H9 (cell line): ENCODE measurements around the gene TRO. TPM values are rescaled to one million over a fixed set of nuclear protein-coding genes. Genes with fewer than 3 reads are reported as not detected.

ENCODE experiments used
- DNase-seq: peaks from one replicate; pipeline ENCODE4 v3.0.0-alpha.2; 2017
- H2AFZ ChIP-seq: one replicate; pipeline ENCODE4 v1.6.1; 2013; ENCODE audit warnings: mild to moderate bottlenecking, low read length, control low read depth, moderate library complexity
- H2AK5ac ChIP-seq: 2 replicates; pipeline ENCODE4 v1.6.1; 2013; ENCODE audit warnings: low read length, control low read depth, mixed read lengths; ENCODE audit not compliant: insufficient read length
- H2BK120ac ChIP-seq: one replicate; pipeline ENCODE4 v1.6.1; 2013; ENCODE audit warnings: low read depth, mild to moderate bottlenecking, low read length, control low read depth, inconsistent platforms; ENCODE audit not compliant: poor library complexity, severe bottlenecking
- H2BK12ac ChIP-seq: 2 replicates; pipeline ENCODE4 v1.6.1; 2013; ENCODE audit warnings: low read length, control low read depth, mixed read lengths, low read depth; ENCODE audit not compliant: insufficient read length
- H2BK15ac ChIP-seq: 2 replicates; pipeline ENCODE4 v1.6.1; 2013; ENCODE audit warnings: low read depth, low read length, control low read depth
- H2BK20ac ChIP-seq: one replicate; pipeline ENCODE4 v1.6.1; 2013; ENCODE audit warnings: low read depth, mild to moderate bottlenecking, low read length, control low read depth, inconsistent platforms; ENCODE audit not compliant: poor library complexity, severe bottlenecking
- H2BK5ac ChIP-seq: 2 replicates; pipeline ENCODE4 v1.6.1; 2013; ENCODE audit warnings: low read length, control low read depth, mixed read lengths; ENCODE audit not compliant: insufficient read length
- H3K14ac ChIP-seq: 2 replicates; pipeline ENCODE4 v1.6.1; 2013; ENCODE audit warnings: low read length, control low read depth; ENCODE audit not compliant: insufficient read depth
- H3K18ac ChIP-seq: 2 replicates; pipeline ENCODE4 v1.6.1; 2013; ENCODE audit warnings: low read depth, mild to moderate bottlenecking, mixed read lengths, low read length, control low read depth; ENCODE audit not compliant: insufficient read length
- H3K23ac ChIP-seq: 2 replicates; pipeline ENCODE4 v1.6.1; 2013; ENCODE audit warnings: low read length, control low read depth, mixed read lengths, low read depth; ENCODE audit not compliant: insufficient read length
- H3K23me2 ChIP-seq: 2 replicates; pipeline ENCODE4 v1.6.1; 2013; ENCODE audit warnings: low read depth, mild to moderate bottlenecking, mixed read lengths, low read length, control low read depth; ENCODE audit not compliant: insufficient read length, poor library complexity, severe bottlenecking
- H3K27ac ChIP-seq: 2 replicates; pipeline ENCODE4 v1.5.1; 2013; ENCODE audit warnings: low read length, control low read depth, mixed read lengths, low read depth; ENCODE audit not compliant: insufficient read length
- H3K27me3 ChIP-seq: 2 replicates; pipeline ENCODE4 v1.6.1; 2013; ENCODE audit warnings: low read length, control low read depth, inconsistent platforms; ENCODE audit not compliant: insufficient read depth
- H3K4ac ChIP-seq: 2 replicates; pipeline ENCODE4 v1.6.1; 2013; ENCODE audit warnings: low read depth, mild to moderate bottlenecking, control low read depth, inconsistent platforms, low read length, moderate library complexity
- H3K4me1 ChIP-seq: 2 replicates; pipeline ENCODE4 v1.6.1; 2013; ENCODE audit warnings: low read length, control low read depth, inconsistent platforms; ENCODE audit not compliant: insufficient read depth
- H3K4me2 ChIP-seq: 2 replicates; pipeline ENCODE4 v1.6.1; 2013; ENCODE audit warnings: low read length, control low read depth, mixed read lengths; ENCODE audit not compliant: insufficient read length, insufficient read depth
- H3K56ac ChIP-seq: 2 replicates; pipeline ENCODE4 v1.6.1; 2013; ENCODE audit warnings: low read depth, mild to moderate bottlenecking, mixed read lengths, low read length, control low read depth; ENCODE audit not compliant: insufficient read length
- H3K79me1 ChIP-seq: 2 replicates; pipeline ENCODE4 v1.6.1; 2013; ENCODE audit warnings: low read depth, mild to moderate bottlenecking, moderate library complexity, low read length, control low read depth, inconsistent platforms; ENCODE audit not compliant: insufficient read depth, poor library complexity, severe bottlenecking
- H3K79me2 ChIP-seq: 2 replicates; pipeline ENCODE4 v1.6.1; 2013; ENCODE audit warnings: low read length, control low read depth, inconsistent platforms; ENCODE audit not compliant: insufficient read depth
- H3K9ac ChIP-seq: 2 replicates; pipeline ENCODE4 v1.6.1; 2013; ENCODE audit warnings: low read length, control low read depth, mixed read lengths; ENCODE audit not compliant: insufficient read length; ENCODE audit errors: extremely low read depth
- H3K9me3 ChIP-seq: one replicate; pipeline ENCODE4 v1.6.1; 2013; ENCODE audit warnings: low read depth, low read length, inconsistent platforms; ENCODE audit not compliant: control insufficient read depth
- H3T11ph ChIP-seq: one replicate; pipeline ENCODE4 v1.6.1; 2013; ENCODE audit warnings: mild to moderate bottlenecking, low read length, control low read depth, inconsistent platforms
- H4K20me1 ChIP-seq: one replicate; pipeline ENCODE4 v1.6.1; 2013; ENCODE audit not compliant: control insufficient read depth, insufficient read length, insufficient read depth
- H4K5ac ChIP-seq: 2 replicates; pipeline ENCODE4 v1.6.1; 2013; ENCODE audit warnings: low read depth, mild to moderate bottlenecking, mixed read lengths, low read length, control low read depth; ENCODE audit not compliant: insufficient read length
- H4K8ac ChIP-seq: replicated peaks from 2 replicates; pipeline ENCODE4 v1.6.1; 2013; ENCODE audit warnings: low read length, control low read depth, mixed read lengths, low read depth; ENCODE audit not compliant: insufficient read length
- H4K91ac ChIP-seq: 2 replicates; pipeline ENCODE4 v1.6.1; 2013; ENCODE audit warnings: low read depth, mild to moderate bottlenecking, moderate library complexity, mixed read lengths, low read length, control low read depth; ENCODE audit not compliant: insufficient read length
- H3K27ac Mint-ChIP-seq, 3 experiments: 2 replicates in 2 of 3; 3 replicates in 1 of 3; pipeline ENCODE4 v1.8.0; 2020 to 2021; ENCODE audit warnings: mixed read lengths in 3 of 3, mild to moderate bottlenecking in 1 of 3, moderate library complexity in 1 of 3
- H3K27me3 Mint-ChIP-seq: 2 replicates; pipeline ENCODE4 v1.8.0; 2021; ENCODE audit warnings: low read depth, mild to moderate bottlenecking, moderate library complexity, mixed read lengths
- H3K36me3 Mint-ChIP-seq, 3 experiments: 2 replicates in 2 of 3; 3 replicates in 1 of 3; pipeline ENCODE4 v1.8.0; 2020 to 2021; ENCODE audit warnings: low read depth in 3 of 3, mixed read lengths in 3 of 3; ENCODE audit not compliant: insufficient read depth in 1 of 3
- H3K4me1 Mint-ChIP-seq, 2 experiments: 2 replicates each; pipeline ENCODE4 v1.8.0; 2020; ENCODE audit warnings: mixed read lengths in 2 of 2
- H3K4me3 Mint-ChIP-seq, 2 experiments: 2 replicates in 1 of 2; 3 replicates in 1 of 2; pipeline ENCODE4 v1.8.0; 2020 to 2021; ENCODE audit warnings: mild to moderate bottlenecking in 2 of 2, mixed read lengths in 2 of 2, moderate library complexity in 1 of 2
- H3K9me3 Mint-ChIP-seq, 2 experiments: 2 replicates in 1 of 2; 3 replicates in 1 of 2; pipeline ENCODE4 v1.8.0; 2020; ENCODE audit warnings: mild to moderate bottlenecking in 2 of 2, mixed read lengths in 2 of 2, moderate library complexity in 1 of 2
- CTCF ChIP-seq: fragments of 200-600 bp; sonication (generic); conservative IDR thresholded peaks from 3 replicates; pipeline ENCODE4 v1.8.0; 2021; ENCODE audit warnings: antibody characterized with exemption, mild to moderate bottlenecking
- WGBS: extraction: QIAGEN DNeasy Blood & Tissue Kit; methylation state at CpG from one replicate; pipeline ENCODE4 v1.1.7; 2013; ENCODE audit warnings: missing lambda C conversion rate, low lambda C conversion rate, mixed read lengths; ENCODE audit not compliant: insufficient read length; ENCODE audit errors: extremely low coverage; 5-methylcytosine and 5-hydroxymethylcytosine counted together
- total RNA-seq: library from RNA; stranded (reverse); gene quantifications from 2 replicates; pipeline ENCODE4 v1.2.1, GENCODE V29; 2021

The TRO gene
- total RNA-seq, 1 experiment from 2014 or later, result 51.0 TPM

DNA sequence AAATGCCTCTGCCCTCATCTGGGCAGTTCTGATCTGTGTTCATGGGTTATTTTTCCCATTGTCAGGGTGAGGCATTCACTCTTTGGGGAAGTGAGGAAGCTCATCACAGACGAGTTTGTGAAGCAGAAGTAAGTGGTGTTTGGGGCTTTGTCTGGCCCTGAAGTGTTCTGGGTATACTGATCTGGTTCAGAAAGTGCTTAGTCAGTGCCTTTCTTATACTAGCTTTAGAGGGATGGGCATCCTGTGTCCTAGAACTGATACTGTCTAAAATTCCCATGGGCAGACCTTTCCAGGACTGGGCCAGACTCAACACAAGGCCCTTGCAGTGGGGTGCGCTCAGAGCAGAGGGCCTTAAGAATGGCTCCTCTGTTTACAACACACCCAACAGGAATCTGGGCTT lies 6.4 kb downstream of the TRO start:
- Histone ChIP-seq H2BK20ac (no peak overlapping the region), H3K18ac (no peak overlapping the region), H3T11ph (no peak overlapping the region), H3K27ac (no peak overlapping the region), H3K56ac (no peak overlapping the region), H3K4ac (no peak overlapping the region), H2BK5ac (no peak overlapping the region), H4K5ac (no peak overlapping the region), H2BK12ac (no peak overlapping the region), H3K79me1 (peaks cover 3% of the 10 kb centered on the region), H3K4me1 (no peaks in the 10 kb centered on the region), H2AFZ (no peak overlapping the region), H3K4me2 (no peak overlapping the region), H4K8ac (no peak overlapping the region), H2BK120ac (no peak overlapping the region), H3K9ac (no peak overlapping the region), H3K9me3 (peaks cover 67% of the 10 kb centered on the region), H2BK15ac (no peak overlapping the region), H3K23ac (no peak overlapping the region), H3K79me2 (no peaks in the 10 kb centered on the region), H4K91ac (no peak overlapping the region), H3K14ac (no peak overlapping the region), H3K23me2 (no peaks in the 10 kb centered on the region), H4K20me1 (no peaks in the 10 kb centered on the region), H3K27me3 (no peaks in the 10 kb centered on the region; the same call in 1 of the 2 replicates), H2AK5ac (no peak overlapping the region)
- no peak for TF ChIP-seq CTCF
- Mint-ChIP-seq H3K4me3 (no peak overlapping the region), H3K27me3 (0 out of 2 replicates have a peak, but pooled peaks cover 3% of the 10 kb centered on the region), H3K36me3 (peaks cover 44 to 71% (median 61%) of the 10 kb centered on the region in 3 experiments), H3K27ac (no peak overlapping the region), H3K9me3 (peaks cover 64 to 72% of the 10 kb centered on the region in 2 experiments), H3K4me1 (peaks cover 0 to 4% of the 10 kb centered on the region in 2 experiments; a peak in 2 of 4 replicates)
- DNase-seq, result no peak
- no CpG with 5 or more reads among the region's 2 CpGs for WGBS
